Measurements from ENCODE around the gene ZMYND8.

DNA sequence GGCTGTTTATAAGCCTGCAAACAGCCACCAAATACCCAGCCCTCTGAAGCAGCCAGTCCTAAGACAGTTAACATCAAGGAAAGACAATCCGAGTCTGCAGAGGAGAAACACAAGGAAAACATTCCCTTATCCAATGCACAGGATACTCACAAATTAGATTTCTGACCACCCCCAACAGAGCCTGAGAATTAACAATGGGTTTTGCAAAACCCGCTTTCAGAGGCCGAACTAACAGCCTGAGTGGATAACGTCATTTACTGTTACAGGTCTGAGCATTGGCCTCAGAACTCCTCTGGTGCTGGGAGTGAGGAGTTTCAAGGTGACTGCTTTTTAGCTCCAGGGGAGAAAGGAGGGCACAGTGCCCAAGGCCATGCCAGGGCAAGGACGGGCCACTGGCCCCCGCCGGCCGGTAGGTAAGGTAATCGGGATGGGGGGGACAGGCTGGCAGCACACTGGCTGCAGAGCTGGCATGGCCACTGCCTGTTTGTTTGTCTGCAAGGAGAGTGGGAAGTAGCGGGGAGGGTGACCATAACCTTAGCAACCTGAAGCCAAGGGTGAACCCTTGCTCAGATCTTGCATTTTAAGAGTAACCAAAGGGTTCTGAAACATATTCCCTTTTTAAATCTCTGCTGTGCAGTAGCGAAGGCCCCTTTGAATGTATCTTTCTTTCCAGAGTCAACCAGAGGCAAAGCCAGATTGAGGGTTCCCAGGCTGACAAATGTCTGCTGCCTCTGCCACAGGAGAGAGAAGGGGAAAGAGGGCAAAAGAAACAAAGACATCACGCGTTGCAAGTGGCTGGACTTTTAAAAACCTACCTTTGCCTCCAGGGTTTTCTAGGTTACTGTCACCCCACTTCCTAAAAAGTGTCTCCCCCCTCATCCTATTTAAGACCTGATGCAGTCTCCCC is 3.9 kb downstream of the ZMYND8 start:
- TF ChIP-seq, protein P1, sequence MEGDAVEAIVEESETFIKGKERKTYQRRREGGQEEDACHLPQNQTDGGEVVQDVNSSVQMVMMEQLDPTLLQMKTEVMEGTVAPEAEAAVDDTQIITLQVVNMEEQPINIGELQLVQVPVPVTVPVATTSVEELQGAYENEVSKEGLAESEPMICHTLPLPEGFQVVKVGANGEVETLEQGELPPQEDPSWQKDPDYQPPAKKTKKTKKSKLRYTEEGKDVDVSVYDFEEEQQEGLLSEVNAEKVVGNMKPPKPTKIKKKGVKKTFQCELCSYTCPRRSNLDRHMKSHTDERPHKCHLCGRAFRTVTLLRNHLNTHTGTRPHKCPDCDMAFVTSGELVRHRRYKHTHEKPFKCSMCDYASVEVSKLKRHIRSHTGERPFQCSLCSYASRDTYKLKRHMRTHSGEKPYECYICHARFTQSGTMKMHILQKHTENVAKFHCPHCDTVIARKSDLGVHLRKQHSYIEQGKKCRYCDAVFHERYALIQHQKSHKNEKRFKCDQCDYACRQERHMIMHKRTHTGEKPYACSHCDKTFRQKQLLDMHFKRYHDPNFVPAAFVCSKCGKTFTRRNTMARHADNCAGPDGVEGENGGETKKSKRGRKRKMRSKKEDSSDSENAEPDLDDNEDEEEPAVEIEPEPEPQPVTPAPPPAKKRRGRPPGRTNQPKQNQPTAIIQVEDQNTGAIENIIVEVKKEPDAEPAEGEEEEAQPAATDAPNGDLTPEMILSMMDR (IDR thresholded peaks at IDR 0.05): no peak
- TF ChIP-seq POLR2AphosphoS5 (IDR thresholded peaks at IDR 0.05; ENCODE audit: low read depth, low read length) (0 out of 2 replicates have a peak, but pooled peaks have one; percentile 35), SIN3A (IDR thresholded peaks at IDR 0.05; ENCODE audit: borderline replicate concordance, insufficient read depth, low read depth, low read length) (no peak)
- TF ChIP-seq, protein P2, sequence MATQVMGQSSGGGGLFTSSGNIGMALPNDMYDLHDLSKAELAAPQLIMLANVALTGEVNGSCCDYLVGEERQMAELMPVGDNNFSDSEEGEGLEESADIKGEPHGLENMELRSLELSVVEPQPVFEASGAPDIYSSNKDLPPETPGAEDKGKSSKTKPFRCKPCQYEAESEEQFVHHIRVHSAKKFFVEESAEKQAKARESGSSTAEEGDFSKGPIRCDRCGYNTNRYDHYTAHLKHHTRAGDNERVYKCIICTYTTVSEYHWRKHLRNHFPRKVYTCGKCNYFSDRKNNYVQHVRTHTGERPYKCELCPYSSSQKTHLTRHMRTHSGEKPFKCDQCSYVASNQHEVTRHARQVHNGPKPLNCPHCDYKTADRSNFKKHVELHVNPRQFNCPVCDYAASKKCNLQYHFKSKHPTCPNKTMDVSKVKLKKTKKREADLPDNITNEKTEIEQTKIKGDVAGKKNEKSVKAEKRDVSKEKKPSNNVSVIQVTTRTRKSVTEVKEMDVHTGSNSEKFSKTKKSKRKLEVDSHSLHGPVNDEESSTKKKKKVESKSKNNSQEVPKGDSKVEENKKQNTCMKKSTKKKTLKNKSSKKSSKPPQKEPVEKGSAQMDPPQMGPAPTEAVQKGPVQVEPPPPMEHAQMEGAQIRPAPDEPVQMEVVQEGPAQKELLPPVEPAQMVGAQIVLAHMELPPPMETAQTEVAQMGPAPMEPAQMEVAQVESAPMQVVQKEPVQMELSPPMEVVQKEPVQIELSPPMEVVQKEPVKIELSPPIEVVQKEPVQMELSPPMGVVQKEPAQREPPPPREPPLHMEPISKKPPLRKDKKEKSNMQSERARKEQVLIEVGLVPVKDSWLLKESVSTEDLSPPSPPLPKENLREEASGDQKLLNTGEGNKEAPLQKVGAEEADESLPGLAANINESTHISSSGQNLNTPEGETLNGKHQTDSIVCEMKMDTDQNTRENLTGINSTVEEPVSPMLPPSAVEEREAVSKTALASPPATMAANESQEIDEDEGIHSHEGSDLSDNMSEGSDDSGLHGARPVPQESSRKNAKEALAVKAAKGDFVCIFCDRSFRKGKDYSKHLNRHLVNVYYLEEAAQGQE (IDR thresholded peaks at IDR 0.05; ENCODE audit: insufficient read depth in 1 of 2, low read depth in 2 of 2, low read length in 1 of 2): no peak

Measured in Panc1 (cell line).